Daoy (cell line): ENCODE data around the gene OR8B2. TPM values are rescaled to one million over a fixed set of nuclear protein-coding genes. Genes with fewer than 3 reads are reported as not detected.

Source experiments
- total RNA-seq: library from RNA; depleted of rRNA; stranded (reverse); fragments of >200 nt; shearing (Covaris generic); gene quantifications from 2 replicates; pipeline ENCODE4 v1.2.3, GENCODE V29; 2014; rRNA removed

Gene OR8B2
- total RNA-seq, 1 experiment from 2014 or later: not detected

Other genes starting within 250 kb of the OR8B2 start
- gene OR10D3, start 201.2 kb downstream of the OR8B2 start, total RNA-seq: not detected in 2 replicates
- not detected in 2 replicates for gene OR8G1, start 143.4 kb downstream of the OR8B2 start, total RNA-seq
- not detected in 2 replicates for gene OR8G5, start 128.1 kb downstream of the OR8B2 start, total RNA-seq
- not detected in 2 replicates for gene OR8D1, start 70.5 kb downstream of the OR8B2 start, total RNA-seq
- not detected in 2 replicates for gene OR8D2, start 64.3 kb downstream of the OR8B2 start, total RNA-seq
- gene OR8B3, start 14.5 kb upstream of the OR8B2 start, total RNA-seq: not detected in 2 replicates
- not detected in 2 replicates for gene OR8B4, start 40.4 kb upstream of the OR8B2 start, total RNA-seq
- gene OR8B8, start 61.2 kb upstream of the OR8B2 start, total RNA-seq: not detected in 2 replicates
- not detected in 2 replicates for gene OR8B12, start 159.2 kb upstream of the OR8B2 start, total RNA-seq
- not detected in 2 replicates for gene OR8A1, start 185.5 kb upstream of the OR8B2 start, total RNA-seq
- not detected in 2 replicates for gene PANX3, start 226.9 kb upstream of the OR8B2 start, total RNA-seq
- 11.1 and 29.3 TPM in 2 replicates for gene TBRG1, start 238.4 kb upstream of the OR8B2 start, total RNA-seq